ENCODE data around the gene SNRPB. TPM values are rescaled to one million over a fixed set of nuclear protein-coding genes. Genes with fewer than 3 reads are reported as not detected.

SNRPB gene
- total RNA-seq, 1 experiment from 2014 or later, result 349 TPM

- CTCF ChIA-PET, result no interaction called here
Measured at GRCh38 chr20:2429051-2429450, 41.5 kb downstream of the SNRPB start.

DNA sequence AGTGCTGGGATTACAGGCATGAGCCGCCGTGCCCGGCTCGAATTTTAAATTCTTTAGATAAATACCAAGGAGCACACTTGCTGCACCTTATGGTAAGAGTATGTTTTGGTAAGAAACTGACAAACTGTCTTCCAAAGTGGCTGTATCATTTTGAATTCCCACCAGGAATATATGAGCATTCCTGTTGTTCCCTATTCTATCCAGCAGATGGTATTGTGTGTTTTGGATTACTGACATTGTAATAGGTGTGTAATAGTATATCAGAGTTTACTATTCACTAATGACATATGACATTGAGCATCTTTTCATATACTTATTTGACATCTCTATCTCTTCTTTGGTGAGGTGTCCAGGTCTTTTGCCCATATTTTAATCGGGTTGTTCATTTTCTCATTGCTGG lies 49.3 kb downstream of the SNRPB start:
- BruUV-seq (replicated peaks), result no TSS peak
- Histone ChIP-seq H3K4me3 (no peak overlapping the region), H2AFZ (no peak overlapping the region), H4K20me1 (ENCODE audit: insufficient read depth) (no peaks in the 10 kb centered on the region), H3K9me2 (ENCODE audit: insufficient read depth) (no peaks in the 10 kb centered on the region), H3K4me2 (no peak overlapping the region), H3K4me1 (replicated peaks; ENCODE audit: insufficient read depth) (no peaks in the 10 kb centered on the region), H3K36me3 (ENCODE audit: low read depth) (no peaks in the 10 kb centered on the region), H3K27me3 (ENCODE audit: insufficient read depth, low read depth) (peaks cover 10% of the 10 kb centered on the region; the same call in 1 of the 2 replicates), H3F3A (ENCODE audit: insufficient read depth, low read depth) (no peaks in the 10 kb centered on the region), H3K27ac (no peak overlapping the region), H3K79me2 (ENCODE audit: low read depth) (no peaks in the 10 kb centered on the region), H3K9me3 (ENCODE audit: insufficient read depth, low read depth) (no peaks in the 10 kb centered on the region)
- ChIA-PET CTCF (no interaction called here), POLR2A (ENCODE audit: unreplicated experiment) (no interaction called here)
- TF ChIP-seq EZH2 (IDR thresholded peaks at IDR 0.05; ENCODE audit: low read depth), result no peak
- TF ChIP-seq, protein P1, sequence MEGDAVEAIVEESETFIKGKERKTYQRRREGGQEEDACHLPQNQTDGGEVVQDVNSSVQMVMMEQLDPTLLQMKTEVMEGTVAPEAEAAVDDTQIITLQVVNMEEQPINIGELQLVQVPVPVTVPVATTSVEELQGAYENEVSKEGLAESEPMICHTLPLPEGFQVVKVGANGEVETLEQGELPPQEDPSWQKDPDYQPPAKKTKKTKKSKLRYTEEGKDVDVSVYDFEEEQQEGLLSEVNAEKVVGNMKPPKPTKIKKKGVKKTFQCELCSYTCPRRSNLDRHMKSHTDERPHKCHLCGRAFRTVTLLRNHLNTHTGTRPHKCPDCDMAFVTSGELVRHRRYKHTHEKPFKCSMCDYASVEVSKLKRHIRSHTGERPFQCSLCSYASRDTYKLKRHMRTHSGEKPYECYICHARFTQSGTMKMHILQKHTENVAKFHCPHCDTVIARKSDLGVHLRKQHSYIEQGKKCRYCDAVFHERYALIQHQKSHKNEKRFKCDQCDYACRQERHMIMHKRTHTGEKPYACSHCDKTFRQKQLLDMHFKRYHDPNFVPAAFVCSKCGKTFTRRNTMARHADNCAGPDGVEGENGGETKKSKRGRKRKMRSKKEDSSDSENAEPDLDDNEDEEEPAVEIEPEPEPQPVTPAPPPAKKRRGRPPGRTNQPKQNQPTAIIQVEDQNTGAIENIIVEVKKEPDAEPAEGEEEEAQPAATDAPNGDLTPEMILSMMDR (conservative IDR thresholded peaks at IDR 0.05), result peak; percentile 57
- no peak for DNase-seq
- intact Hi-C loops (cut with micrococcal nuclease; ENCODE audit: unreplicated experiment), result no loop called here

More at GRCh38 chr20:2429051-2429450, 41.5 kb downstream of the SNRPB start:
- H3K36me3 ChIP-seq (ENCODE audit: low read depth), result no peaks in the 10 kb centered on the region
- no TSS peak for BruUV-seq (replicated peaks)
- no peaks in the 10 kb centered on the region for H4K20me1 ChIP-seq (ENCODE audit: insufficient read depth)
- no peaks in the 10 kb centered on the region for H3K4me1 ChIP-seq (replicated peaks; ENCODE audit: insufficient read depth)
- no peak overlapping the region for H3K27ac ChIP-seq
- H2AFZ ChIP-seq, result no peak overlapping the region
- H3K4me2 ChIP-seq, result no peak overlapping the region
- DNase-seq, result no peak
- H3K27me3 ChIP-seq (ENCODE audit: insufficient read depth, low read depth), result no peaks in the 10 kb centered on the region; the same call in 1 of the 2 replicates
- POLR2A ChIA-PET (ENCODE audit: unreplicated experiment), result no interaction called here
- H3K9me2 ChIP-seq (ENCODE audit: insufficient read depth), result no peaks in the 10 kb centered on the region
- H3F3A ChIP-seq (ENCODE audit: insufficient read depth, low read depth), result no peaks in the 10 kb centered on the region
- H3K4me3 ChIP-seq, result no peak overlapping the region
- H3K9me3 ChIP-seq (ENCODE audit: insufficient read depth, low read depth), result no peaks in the 10 kb centered on the region
- intact Hi-C loops (cut with micrococcal nuclease; ENCODE audit: unreplicated experiment), result no loop called here
- TF ChIP-seq EZH2 (IDR thresholded peaks at IDR 0.05; ENCODE audit: low read depth), result no peak
- TF ChIP-seq, protein P1 (conservative IDR thresholded peaks at IDR 0.05), result no peak
- no peaks in the 10 kb centered on the region for H3K79me2 ChIP-seq (ENCODE audit: low read depth)

DNA sequence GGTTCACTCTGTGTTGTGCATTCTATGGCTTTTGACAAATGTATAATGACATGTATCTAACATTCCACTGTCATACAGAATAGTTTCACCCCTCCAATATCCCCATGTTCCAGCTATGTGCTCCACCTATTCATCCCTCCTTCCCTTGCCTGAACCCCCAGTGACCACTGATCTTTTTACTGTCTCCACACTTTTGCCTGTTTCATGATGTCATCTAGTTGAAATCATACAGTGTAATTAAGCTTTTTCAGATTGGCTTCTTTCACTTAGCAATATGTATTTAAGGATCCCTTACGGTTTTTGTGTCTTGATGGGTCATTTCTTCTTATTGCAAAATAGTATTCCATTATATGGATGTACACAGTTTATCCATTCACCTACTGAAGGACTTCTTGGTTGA lies 50.1 kb downstream of the SNRPB start:
- H3K9me3 ChIP-seq (ENCODE audit: insufficient read depth, low read depth), result no peaks in the 10 kb centered on the region
- ChIA-PET POLR2A (ENCODE audit: unreplicated experiment) (no interaction called here), CTCF (interaction anchor here (0.6 kb wide), 1 partner anchor 133 kb away, joined by 7 read pairs; no protein-coding TSS in a partner anchor)
- no TSS peak for BruUV-seq (replicated peaks)
- intact Hi-C loops (cut with micrococcal nuclease; ENCODE audit: unreplicated experiment), result no loop called here
- no peaks in the 10 kb centered on the region for H3K79me2 ChIP-seq (ENCODE audit: low read depth)
- H3F3A ChIP-seq (ENCODE audit: insufficient read depth, low read depth), result no peaks in the 10 kb centered on the region
- no peak overlapping the region for H2AFZ ChIP-seq
- H3K36me3 ChIP-seq (ENCODE audit: low read depth), result no peaks in the 10 kb centered on the region
- no peaks in the 10 kb centered on the region for H3K9me2 ChIP-seq (ENCODE audit: insufficient read depth)
- DNase-seq, result no peak
- H3K27ac ChIP-seq, result no peak overlapping the region
- H3K4me3 ChIP-seq, result no peak overlapping the region
- no peaks in the 10 kb centered on the region for H3K4me1 ChIP-seq (replicated peaks; ENCODE audit: insufficient read depth)
- no peaks in the 10 kb centered on the region for H4K20me1 ChIP-seq (ENCODE audit: insufficient read depth)
- H3K4me2 ChIP-seq, result no peak overlapping the region
- peaks cover 15% of the 10 kb centered on the region; the same call in 1 of the 2 replicates for H3K27me3 ChIP-seq (ENCODE audit: insufficient read depth, low read depth)
- no peak for TF ChIP-seq EZH2 (IDR thresholded peaks at IDR 0.05; ENCODE audit: low read depth)
- TF ChIP-seq, protein P1 (conservative IDR thresholded peaks at IDR 0.05), result no peak
